Gastrocnemius medialis (tissue), 4 donors: ENCODE measurements around the gene AVPR1B. TPM values are rescaled to one million over a fixed set of nuclear protein-coding genes. Genes with fewer than 3 reads are reported as not detected.

ENCODE experiments used
- ATAC-seq, 2 donors: fragments of 150-250 bp; one replicate each; pipeline ENCODE4 v1.9.1; 2016
- DNase-seq, 2 donors: peaks; one replicate each; pipeline ENCODE4 v3.0.0-alpha.2; 2019
- H3K27ac ChIP-seq, 4 donors: fragments of 200-600 bp; sonication (generic); 1 replicate in 1 of 4; 2 replicates in 3 of 4; pipeline ENCODE4 v1.5.1; 2016 to 2018; ENCODE audit warnings: mild to moderate bottlenecking in 2 of 4, moderate library complexity in 1 of 4
- H3K27me3 ChIP-seq, 3 donors: fragments of 200-600 bp; sonication (generic) in 2 of 3; 1 replicate in 1 of 3; 2 replicates in 2 of 3; pipeline versions ENCODE4 v1.5.1 to v1.6.0; 2016 to 2019; ENCODE audit warnings: mild to moderate bottlenecking in 1 of 3, moderate library complexity in 1 of 3
- H3K36me3 ChIP-seq, 2 donors: fragments of 200-600 bp; sonication (generic) in 1 of 2; one replicate each; pipeline ENCODE4 v1.5.1; 2017 to 2018
- H3K4me1 ChIP-seq, 2 donors: fragments of 200-600 bp; sonication (generic) in 1 of 2; one replicate each; pipeline ENCODE4 v1.5.1; 2016 to 2017; ENCODE audit warnings: mild to moderate bottlenecking in 2 of 2
- H3K4me3 ChIP-seq, 4 donors: fragments of 200-600 bp; sonication (generic) in 3 of 4; 1 replicate in 1 of 4; 2 replicates in 3 of 4; pipeline ENCODE4 v1.5.1; 2016 to 2019; ENCODE audit warnings: mild to moderate bottlenecking in 2 of 4
- H3K9me3 ChIP-seq, 3 donors: fragments of 200-600 bp; sonication (generic) in 2 of 3; 1 replicate in 1 of 3; 2 replicates in 2 of 3; pipeline ENCODE4 v1.5.1; 2016 to 2019
- POLR2A ChIP-seq, 2 donors: fragments of 450-650 bp; IDR thresholded peaks; one replicate each; pipeline ENCODE4 v1.6.1; 2017; ENCODE audit warnings: antibody characterized with exemption in 2 of 2, mild to moderate bottlenecking in 2 of 2, moderate library complexity in 2 of 2
- in situ Hi-C, 4 donors: fragments of 200-750 bp; cut with MboI; loops; one replicate each; pipeline versions ENCODE4 v1.15.0 to v1.8.0; 2017; ENCODE audit warnings: low sequenced_read_pairs in 4 of 4
- intact Hi-C: fragments of 100-400 bp; cut with DNase I; formaldehyde crosslinking; loops from one replicate; pipeline ENCODE4 v1.15.1; 2023; ENCODE audit warnings: low total_unique reads
- total RNA-seq, 4 donors: library from RNA; depleted of rRNA; stranded (reverse); fragments of >200 nt; gene quantifications; one replicate each; pipeline versions ENCODE4 v1.1.0 to v1.2.3, GENCODE V29; 2016
- TF ChIP-seq, protein P1 (sequence below), 5 experiments: fragments of 450-650 bp in 3 of 5; fragments of 200-600 bp in 2 of 5; sonication (generic) in 2 of 5; IDR thresholded peaks in 4 of 5; conservative IDR thresholded peaks in 1 of 5; 1 replicate in 4 of 5; 2 replicates in 1 of 5; pipeline ENCODE4 v1.5.1; 2016 to 2019; ENCODE audit warnings: antibody characterized with exemption in 5 of 5, mild to moderate bottlenecking in 3 of 5, moderate library complexity in 3 of 5

The AVPR1B gene
- total RNA-seq, 4 donors from 2014 or later: not detected

DNA sequence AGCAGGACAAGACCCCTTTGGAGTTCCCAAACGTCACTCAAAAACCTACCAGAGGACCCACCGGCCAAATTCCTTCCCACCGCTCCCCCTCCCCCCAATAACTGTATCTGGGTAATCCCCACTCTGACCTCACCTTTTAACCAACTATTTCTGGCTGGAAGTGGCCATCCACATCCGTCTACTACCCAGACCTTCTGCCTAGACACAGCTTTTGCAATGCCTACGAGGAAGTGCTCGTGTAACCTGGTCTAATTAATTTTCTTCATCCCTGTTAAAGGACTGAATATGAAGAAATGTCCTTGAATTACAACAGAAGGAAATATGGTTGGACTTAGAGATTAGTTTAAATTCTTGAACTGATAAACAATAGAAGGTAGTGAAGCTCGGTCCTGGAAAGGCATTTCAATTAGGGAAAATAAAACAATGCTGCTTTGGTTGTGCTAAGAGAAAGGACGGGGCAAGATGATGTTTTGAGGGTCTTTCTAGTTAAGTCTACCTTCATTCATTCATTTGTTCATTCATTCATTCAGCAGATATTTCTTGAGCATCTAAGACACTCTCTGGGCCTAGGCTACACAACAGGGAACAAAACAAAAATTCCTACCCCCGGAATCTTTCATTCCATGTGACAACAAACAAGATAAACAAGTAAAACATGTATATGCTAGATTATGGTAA is 18.8 kb downstream of the AVPR1B start:
- H3K27ac ChIP-seq: no peak overlapping the region
- H3K36me3 ChIP-seq: no peaks in the 10 kb centered on the region
- no peak overlapping the region for H3K4me3 ChIP-seq
- in situ Hi-C loops: no loop called here
- peaks cover 0 to 3% (median 0%) of the 10 kb centered on the region in 3 donors for H3K27me3 ChIP-seq
- TF ChIP-seq, protein P1, sequence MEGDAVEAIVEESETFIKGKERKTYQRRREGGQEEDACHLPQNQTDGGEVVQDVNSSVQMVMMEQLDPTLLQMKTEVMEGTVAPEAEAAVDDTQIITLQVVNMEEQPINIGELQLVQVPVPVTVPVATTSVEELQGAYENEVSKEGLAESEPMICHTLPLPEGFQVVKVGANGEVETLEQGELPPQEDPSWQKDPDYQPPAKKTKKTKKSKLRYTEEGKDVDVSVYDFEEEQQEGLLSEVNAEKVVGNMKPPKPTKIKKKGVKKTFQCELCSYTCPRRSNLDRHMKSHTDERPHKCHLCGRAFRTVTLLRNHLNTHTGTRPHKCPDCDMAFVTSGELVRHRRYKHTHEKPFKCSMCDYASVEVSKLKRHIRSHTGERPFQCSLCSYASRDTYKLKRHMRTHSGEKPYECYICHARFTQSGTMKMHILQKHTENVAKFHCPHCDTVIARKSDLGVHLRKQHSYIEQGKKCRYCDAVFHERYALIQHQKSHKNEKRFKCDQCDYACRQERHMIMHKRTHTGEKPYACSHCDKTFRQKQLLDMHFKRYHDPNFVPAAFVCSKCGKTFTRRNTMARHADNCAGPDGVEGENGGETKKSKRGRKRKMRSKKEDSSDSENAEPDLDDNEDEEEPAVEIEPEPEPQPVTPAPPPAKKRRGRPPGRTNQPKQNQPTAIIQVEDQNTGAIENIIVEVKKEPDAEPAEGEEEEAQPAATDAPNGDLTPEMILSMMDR (IDR thresholded peaks at IDR 0.05 in 4 of 5, conservative IDR thresholded peaks at IDR 0.05 in 1 of 5): no peak
- TF ChIP-seq POLR2A (IDR thresholded peaks at IDR 0.05): no peak
- ATAC-seq (no peak), DNase-seq (no peak)
- H3K4me1 ChIP-seq: no peaks in the 10 kb centered on the region
- intact Hi-C loops: no loop called here
- H3K9me3 ChIP-seq: no peaks in the 10 kb centered on the region

DNA sequence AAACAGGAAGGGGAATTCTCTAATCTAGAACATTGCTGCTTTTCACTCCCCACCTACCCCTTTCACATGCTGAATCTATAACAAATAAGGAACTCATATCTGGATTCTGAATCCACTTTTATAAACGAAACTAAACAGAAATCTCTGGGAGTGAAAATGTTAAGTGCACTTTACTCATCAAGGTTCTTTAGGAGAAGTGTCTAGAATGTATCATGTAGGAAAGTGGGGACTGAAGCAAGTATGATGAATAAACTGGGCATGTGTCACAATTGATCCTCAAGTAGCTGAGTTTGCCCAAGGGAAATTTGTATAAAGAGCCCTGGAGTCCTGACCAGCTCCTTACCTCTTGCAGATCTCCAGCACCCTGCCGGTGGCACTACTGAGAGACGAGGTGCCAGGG is 19.8 kb downstream of the AVPR1B start:
- ATAC-seq: no peak
- in situ Hi-C loops (no loop called here), intact Hi-C loops (no loop called here)
- Histone ChIP-seq H3K27me3 (peaks cover 0 to 3% (median 0%) of the 10 kb centered on the region in 3 donors), H3K4me1 (no peaks in the 10 kb centered on the region), H3K27ac (no peak overlapping the region), H3K4me3 (no peak overlapping the region), H3K36me3 (no peaks in the 10 kb centered on the region), H3K9me3 (no peaks in the 10 kb centered on the region)
- TF ChIP-seq POLR2A (IDR thresholded peaks at IDR 0.05): no peak
- TF ChIP-seq, protein P1 (IDR thresholded peaks at IDR 0.05 in 4 of 5, conservative IDR thresholded peaks at IDR 0.05 in 1 of 5): no peak
- no peak for DNase-seq

DNA sequence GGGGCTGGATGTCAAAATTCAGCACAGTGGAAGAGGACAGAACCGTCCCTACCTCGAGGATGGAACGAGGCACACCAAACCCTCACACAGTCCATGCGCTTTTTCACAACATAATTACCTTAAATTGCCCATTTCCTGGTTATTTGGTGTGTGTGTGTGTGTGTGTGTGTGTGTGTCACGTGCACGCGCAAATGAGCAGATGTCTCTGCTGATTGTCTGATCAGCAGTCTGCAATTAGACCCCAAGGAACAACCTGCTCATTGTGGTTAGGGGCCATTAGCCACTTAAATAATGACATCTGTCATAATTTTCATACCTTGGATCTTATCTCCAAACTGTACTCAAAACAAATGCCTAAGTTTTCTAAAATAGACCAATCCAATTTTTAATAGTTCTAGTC is 23.2 kb downstream of the AVPR1B start:
- Histone ChIP-seq H3K27ac (no peak overlapping the region), H3K4me3 (no peak overlapping the region), H3K4me1 (no peaks in the 10 kb centered on the region), H3K36me3 (no peaks in the 10 kb centered on the region), H3K9me3 (no peaks in the 10 kb centered on the region), H3K27me3 (peaks cover 0 to 3% (median 0%) of the 10 kb centered on the region in 3 donors)
- ATAC-seq: no peak
- DNase-seq: no peak
- intact Hi-C loops (no loop called here), in situ Hi-C loops (no loop called here)
- TF ChIP-seq, protein P1 (IDR thresholded peaks at IDR 0.05 in 4 of 5, conservative IDR thresholded peaks at IDR 0.05 in 1 of 5): no peak
- no peak for TF ChIP-seq POLR2A (IDR thresholded peaks at IDR 0.05)

DNA sequence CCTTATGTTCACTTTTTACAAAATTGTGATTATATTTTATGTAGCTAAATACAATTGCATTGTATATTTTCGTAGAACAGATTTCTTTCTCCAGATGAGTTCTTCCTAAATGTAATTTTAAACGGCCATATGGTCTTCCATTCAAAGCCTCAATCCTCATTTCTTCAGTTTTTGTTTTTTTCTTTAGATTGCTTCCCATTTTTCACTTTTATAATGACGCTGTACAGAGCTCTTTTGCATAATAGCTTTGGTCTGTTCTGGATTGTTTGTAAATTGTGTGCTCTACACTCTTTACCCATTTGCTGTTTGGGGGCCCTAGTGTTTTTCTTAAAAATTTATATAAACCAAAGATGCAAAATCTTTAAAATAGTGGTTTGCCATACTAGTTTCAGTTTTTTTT is 27.8 kb downstream of the AVPR1B start:
- Histone ChIP-seq H3K27me3 (no peaks in the 10 kb centered on the region), H3K4me3 (no peak overlapping the region), H3K9me3 (no peaks in the 10 kb centered on the region), H3K36me3 (no peaks in the 10 kb centered on the region), H3K4me1 (no peaks in the 10 kb centered on the region), H3K27ac (no peak overlapping the region)
- DNase-seq (no peak), ATAC-seq (no peak)
- intact Hi-C loops: no loop called here
- in situ Hi-C loops: no loop called here
- TF ChIP-seq, protein P1 (IDR thresholded peaks at IDR 0.05 in 4 of 5, conservative IDR thresholded peaks at IDR 0.05 in 1 of 5): no peak
- TF ChIP-seq POLR2A (IDR thresholded peaks at IDR 0.05): no peak

DNA sequence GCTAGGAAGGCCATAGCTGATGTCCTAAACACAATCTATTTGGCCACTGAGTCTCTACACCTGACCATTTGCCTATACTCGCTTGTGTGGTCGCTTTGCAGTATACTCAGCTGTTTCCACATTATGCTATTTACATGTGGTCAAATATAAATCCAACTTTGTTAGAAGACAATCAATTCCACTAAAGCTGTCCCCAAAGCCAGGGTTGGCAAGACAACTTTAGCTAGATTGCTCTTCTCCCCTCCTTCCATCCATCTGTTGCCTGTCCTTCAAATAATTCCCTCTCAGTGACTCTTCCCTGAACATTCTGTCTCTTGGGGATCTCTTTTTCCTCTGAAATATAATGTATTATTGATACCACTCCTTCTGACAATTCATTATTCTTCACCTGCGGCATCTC is 30.1 kb downstream of the AVPR1B start:
- Histone ChIP-seq H3K27ac (no peak overlapping the region), H3K4me3 (no peak overlapping the region), H3K4me1 (no peaks in the 10 kb centered on the region), H3K9me3 (no peaks in the 10 kb centered on the region), H3K36me3 (no peaks in the 10 kb centered on the region), H3K27me3 (no peaks in the 10 kb centered on the region)
- DNase-seq: no peak
- ATAC-seq: no peak
- TF ChIP-seq, protein P1 (IDR thresholded peaks at IDR 0.05 in 4 of 5, conservative IDR thresholded peaks at IDR 0.05 in 1 of 5): no peak
- no peak for TF ChIP-seq POLR2A (IDR thresholded peaks at IDR 0.05)
- intact Hi-C loops: no loop called here
- in situ Hi-C loops: no loop called here
